Measurements from ENCODE around the gene KRTAP10-2.

Gene KRTAP10-2

GRCh38 chr21:44526096-44526997, 25.0 kb downstream of the KRTAP10-2 start:
- no peak for DNase-seq (ENCODE audit: low read depth)

GRCh38 chr21:44525391-44526095, 25.8 kb downstream of the KRTAP10-2 start:
- no peak for DNase-seq (ENCODE audit: low read depth)

- no peak for DNase-seq (ENCODE audit: low read depth)
Observed at GRCh38 chr21:44524414-44525371, 26.6 kb downstream of the KRTAP10-2 start.

- no peak for DNase-seq (ENCODE audit: low read depth)
Observed at GRCh38 chr21:44523567-44524413, 27.5 kb downstream of the KRTAP10-2 start.

GRCh38 chr21:44522753-44523204, 28.5 kb downstream of the KRTAP10-2 start:
- DNase-seq (ENCODE audit: low read depth) = no peak

GRCh38 chr21:44521928-44522752, 29.2 kb downstream of the KRTAP10-2 start:
- no peak for DNase-seq (ENCODE audit: low read depth)

GRCh38 chr21:44521301-44521927, 29.9 kb downstream of the KRTAP10-2 start:
- DNase-seq (ENCODE audit: low read depth) = no peak

GRCh38 chr21:44520326-44521300, 30.7 kb downstream of the KRTAP10-2 start:
- DNase-seq (ENCODE audit: low read depth) = no peak

- no peak for DNase-seq (ENCODE audit: low read depth)
Observed at GRCh38 chr21:44519346-44520325, 31.7 kb downstream of the KRTAP10-2 start.

- no peak for DNase-seq (ENCODE audit: low read depth)
Observed at GRCh38 chr21:44518686-44519085, 32.6 kb downstream of the KRTAP10-2 start.

- no peak for DNase-seq (ENCODE audit: low read depth)
Observed at GRCh38 chr21:44517175-44517899, 34.0 kb downstream of the KRTAP10-2 start.

GRCh38 chr21:44516828-44517174, 34.5 kb downstream of the KRTAP10-2 start:
- DNase-seq (ENCODE audit: low read depth) = no peak

GRCh38 chr21:44516342-44516741, 35.0 kb downstream of the KRTAP10-2 start:
- DNase-seq (ENCODE audit: low read depth) = no peak

GRCh38 chr21:44515359-44516165, 35.7 kb downstream of the KRTAP10-2 start:
- DNase-seq (ENCODE audit: low read depth) = no peak

GRCh38 chr21:44514746-44515358, 36.5 kb downstream of the KRTAP10-2 start:
- DNase-seq (ENCODE audit: low read depth) = no peak
